Skeletal muscle cell (primary cell): ENCODE measurements around the gene ZC3H10.

Source experiments
- DNase-seq: peaks from one replicate; pipeline ENCODE4 v3.0.0-alpha.2; 2010; ENCODE audit warnings: low read depth
- H3K4me3 ChIP-seq: 2 replicates; pipeline ENCODE4 v1.5.1; 2011; ENCODE audit warnings: low read depth, mild to moderate bottlenecking, control low read depth, low read length, moderate library complexity

ZC3H10 gene

GRCh38 chr12:56124133-56124532 lies 6.1 kb downstream of the ZC3H10 start:
- no peak for DNase-seq
- H3K4me3 ChIP-seq, result no peak overlapping the region

GRCh38 chr12:56126732-56127239 lies 8.7 kb downstream of the ZC3H10 start:
- no peak for DNase-seq
- no peak overlapping the region for H3K4me3 ChIP-seq

- H3K4me3 ChIP-seq, result peak overlapping the region; percentile 97
- DNase-seq, result no peak
Observed at GRCh38 chr12:56127485-56127887, 9.4 kb downstream of the ZC3H10 start.

GRCh38 chr12:56127888-56128669 lies 10.0 kb downstream of the ZC3H10 start, which contains the start of gene ESYT1:
Gene ESYT1, plus strand, starts transcription at chr12:56128267. Its CDS starts 53 bp downstream, at chr12:56128320.
- H3K4me3 ChIP-seq, result peak within 1 kb of the TSS; percentile 97
- DNase-seq, result peak; percentile 99

- peak overlapping the region; percentile 97 for H3K4me3 ChIP-seq
- no peak for DNase-seq
Observed at GRCh38 chr12:56128670-56129205, 10.7 kb downstream of the ZC3H10 start.

GRCh38 chr12:56129206-56129941 lies 11.3 kb downstream of the ZC3H10 start:
- no peak for DNase-seq
- peak overlapping the region; percentile 97 for H3K4me3 ChIP-seq

GRCh38 chr12:56129942-56130495 lies 12.0 kb downstream of the ZC3H10 start:
- DNase-seq, result no peak
- peak overlapping the region; percentile 97 for H3K4me3 ChIP-seq

GRCh38 chr12:56130876-56131275 lies 12.8 kb downstream of the ZC3H10 start:
- H3K4me3 ChIP-seq, result no peak overlapping the region
- DNase-seq, result no peak

- H3K4me3 ChIP-seq, result no peak overlapping the region
- DNase-seq, result no peak
Observed at GRCh38 chr12:56134897-56135296, 16.8 kb downstream of the ZC3H10 start.

GRCh38 chr12:56137853-56138571 lies 19.9 kb downstream of the ZC3H10 start:
- DNase-seq, result no peak
- H3K4me3 ChIP-seq, result no peak overlapping the region

GRCh38 chr12:56141946-56142784 lies 24.1 kb downstream of the ZC3H10 start:
- DNase-seq, result no peak
- no peak overlapping the region for H3K4me3 ChIP-seq

- DNase-seq, result no peak
- H3K4me3 ChIP-seq, result no peak overlapping the region
Observed at GRCh38 chr12:56143217-56143616, 25.2 kb downstream of the ZC3H10 start.

- H3K4me3 ChIP-seq, result no peak overlapping the region
- no peak for DNase-seq
Observed at GRCh38 chr12:56143870-56144269, 25.8 kb downstream of the ZC3H10 start.

GRCh38 chr12:56145217-56145616 lies 27.2 kb downstream of the ZC3H10 start:
- no peak for DNase-seq
- H3K4me3 ChIP-seq, result no peak overlapping the region

GRCh38 chr12:56146492-56147460 lies 28.7 kb downstream of the ZC3H10 start:
- no peak overlapping the region for H3K4me3 ChIP-seq
- DNase-seq, result no peak

GRCh38 chr12:56150563-56150962 lies 32.5 kb downstream of the ZC3H10 start:
- H3K4me3 ChIP-seq, result no peak overlapping the region
- no peak for DNase-seq

GRCh38 chr12:56151672-56152131 lies 33.6 kb downstream of the ZC3H10 start:
- DNase-seq, result no peak
- H3K4me3 ChIP-seq, result peak overlapping the region; percentile 61
